Measurements from ENCODE around the gene TTC28.
A peak's percentile ranks its signal among the peaks of the same experiment; 100 is the strongest.
"Not testable (repeated sequence)": the region's sequence is repeated elsewhere in the genome, so short reads cannot be mapped to it uniquely, and the experiment has no call there.

Gene TTC28

DNA sequence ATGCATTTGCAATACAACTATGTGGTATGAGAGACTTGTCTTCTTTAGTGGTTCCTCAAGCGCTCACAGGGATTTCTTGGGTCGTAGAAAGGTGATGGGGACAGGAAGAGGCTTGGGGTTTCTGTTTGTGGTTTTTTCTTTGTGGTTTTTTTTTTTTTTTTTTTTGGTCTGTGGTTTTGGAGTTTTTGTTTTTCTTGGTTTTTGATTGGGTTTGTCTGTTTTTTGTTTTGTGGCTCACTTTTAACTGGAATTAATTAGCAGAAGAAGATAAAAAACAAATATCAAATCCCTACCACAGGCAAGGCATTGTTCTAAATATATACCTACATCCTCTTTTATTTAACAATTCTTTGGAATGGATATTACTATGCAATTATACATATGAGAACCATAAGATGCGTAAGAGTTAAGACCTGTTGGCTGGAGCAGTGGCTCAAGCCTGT, 5.5 kb downstream of the TTC28 start:
- DNase-seq, result no peak

DNA sequence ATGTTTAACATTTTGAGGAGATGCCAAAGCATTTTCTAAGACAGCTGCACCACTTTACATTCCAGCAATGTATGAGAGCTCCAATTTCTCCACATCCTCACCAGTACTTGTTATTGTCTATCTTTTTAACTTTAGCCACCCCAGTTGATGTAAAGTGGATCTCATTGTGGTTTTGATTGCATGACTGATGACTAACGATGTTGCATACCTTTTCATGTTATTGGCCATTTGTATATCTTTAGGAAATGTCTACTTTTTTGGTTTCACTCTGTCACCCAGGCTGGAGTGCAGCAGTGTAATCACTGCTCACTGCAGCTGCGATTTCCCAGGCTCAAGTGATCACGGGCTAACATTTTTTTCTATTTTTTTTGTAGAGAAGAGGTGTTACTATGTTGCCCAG, 8.9 kb downstream of the TTC28 start:
- no peak for DNase-seq

GRCh38 chr22:28670161-28670560, 9.5 kb downstream of the TTC28 start:
- DNase-seq, result no peak

GRCh38 chr22:28669387-28669786, 10.3 kb downstream of the TTC28 start:
- no peak for DNase-seq

- DNase-seq, result not testable (repeated sequence)
These were observed 16.1 kb downstream of the TTC28 start for GRCh38 chr22:28663569-28663942.

- DNase-seq, result no peak
These were observed 21.2 kb downstream of the TTC28 start for GRCh38 chr22:28658448-28658847.

DNA sequence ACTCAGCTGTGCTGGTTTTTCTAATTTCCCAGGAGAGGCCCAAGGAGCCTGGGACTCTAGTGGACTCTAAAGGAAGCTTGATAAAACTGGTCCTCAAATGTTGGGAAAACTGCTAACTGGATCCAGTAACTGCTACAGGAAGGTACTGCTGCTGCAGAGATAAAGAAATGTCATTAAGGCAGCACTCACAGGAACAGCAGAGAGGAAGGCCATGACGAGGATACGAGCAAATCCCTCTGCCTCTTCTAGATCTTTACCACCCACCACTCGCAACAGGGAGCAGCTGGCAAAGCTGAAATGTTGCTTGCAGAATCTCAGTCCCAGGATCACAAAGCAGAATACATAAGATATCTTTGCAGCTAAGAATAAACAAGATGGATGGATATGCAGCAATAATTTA, 23.5 kb downstream of the TTC28 start:
- DNase-seq, result no peak

GRCh38 chr22:28650463-28650862, 29.2 kb downstream of the TTC28 start:
- no peak for DNase-seq

- no peak for DNase-seq
These were observed 30.8 kb downstream of the TTC28 start for GRCh38 chr22:28648792-28649191.

DNA sequence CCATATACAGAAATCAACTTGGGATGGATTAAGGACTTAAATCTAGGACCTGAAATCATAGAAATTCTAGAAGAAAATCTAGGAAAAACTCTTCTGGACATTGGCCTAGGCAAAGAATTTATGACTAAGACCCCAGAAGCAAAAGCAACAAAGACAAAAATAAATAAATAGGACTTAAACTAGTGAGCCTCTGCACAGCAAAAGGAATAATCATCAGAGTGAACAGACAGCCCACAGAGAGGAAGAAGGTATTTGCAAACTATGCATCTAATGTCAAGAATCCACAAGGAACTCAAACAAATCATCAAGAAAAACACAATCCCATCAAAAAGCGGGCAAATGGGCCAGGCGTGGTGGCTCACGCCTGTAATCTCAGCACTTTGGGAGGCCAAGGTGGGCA, 32.4 kb downstream of the TTC28 start:
- DNase-seq, result no peak

- no peak for DNase-seq
These were observed 40.3 kb downstream of the TTC28 start for GRCh38 chr22:28639321-28639720.

DNA sequence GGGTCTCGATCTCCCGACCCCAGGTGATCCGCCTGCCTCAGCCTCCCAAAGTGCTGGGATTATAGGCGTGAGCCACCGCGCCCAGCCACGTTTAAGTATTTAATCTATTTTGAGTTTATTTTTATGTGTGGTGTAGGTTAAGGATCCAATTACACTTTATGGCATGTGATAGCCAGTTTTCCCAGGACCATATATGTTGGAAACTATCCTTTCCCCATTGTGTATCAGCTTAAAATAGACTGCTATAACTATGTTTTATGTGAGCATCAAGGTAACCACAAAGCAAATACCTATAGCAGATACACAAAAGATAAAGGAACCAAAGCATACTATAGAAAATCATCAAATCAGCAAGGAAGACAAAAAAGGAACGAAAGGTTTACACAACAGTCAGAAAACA, 42.4 kb downstream of the TTC28 start:
- DNase-seq, result no peak

DNA sequence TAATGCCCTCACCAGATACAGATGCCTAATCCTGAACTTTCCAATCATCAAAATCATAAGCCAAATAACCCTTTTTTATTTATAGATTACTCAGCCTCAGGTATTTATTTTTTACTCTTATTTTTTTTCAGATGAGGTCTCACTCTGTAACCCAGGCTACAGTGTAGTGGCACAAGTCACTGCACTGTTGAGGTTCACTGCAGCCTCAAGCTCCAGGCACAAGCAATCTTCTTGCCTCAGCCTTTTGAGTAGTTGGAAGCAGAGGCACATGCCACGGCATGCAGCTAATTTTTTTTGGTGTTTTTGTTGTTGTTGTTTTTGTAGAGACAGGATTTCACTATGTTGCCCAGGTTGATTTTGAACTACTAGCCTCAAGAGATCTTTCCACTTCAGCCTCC, 49.5 kb downstream of the TTC28 start:
- DNase-seq, result no peak

DNA sequence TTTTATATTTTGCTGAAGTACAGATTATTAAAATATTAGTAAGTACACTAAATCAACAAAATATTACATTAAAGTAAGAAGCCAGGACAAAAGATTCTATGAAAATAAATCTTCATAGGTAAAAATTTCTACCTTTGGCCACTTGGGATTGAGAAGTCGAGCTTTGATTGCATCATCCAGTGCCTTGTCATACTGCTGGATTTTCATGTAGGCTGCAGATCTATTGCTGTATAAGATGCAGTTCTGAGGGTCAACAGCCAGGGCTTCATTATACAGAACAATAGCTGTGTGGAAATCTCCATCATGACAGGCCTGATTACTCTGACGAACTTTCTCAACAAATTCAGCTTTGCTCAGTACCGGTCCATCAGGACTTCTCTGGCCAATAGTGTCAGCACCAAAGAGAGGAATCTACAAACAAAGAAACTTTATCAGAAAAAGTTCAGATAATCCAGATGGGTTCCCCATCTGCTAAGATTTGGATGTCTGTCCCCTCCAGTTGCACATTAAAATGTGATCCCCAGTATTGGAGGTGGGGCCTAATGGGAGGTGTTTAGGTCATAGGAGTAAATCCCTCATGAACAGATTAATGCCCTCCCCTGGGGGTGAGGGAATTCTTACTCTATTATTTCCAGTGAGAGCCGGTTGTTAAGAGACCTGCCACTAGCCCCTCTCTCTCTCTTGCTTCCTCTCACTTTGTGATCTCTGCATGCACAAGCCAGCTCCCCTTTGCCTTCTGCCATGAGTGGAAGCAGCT, 50.0 kb downstream of the TTC28 start:
- peak; percentile 12 to 61 for DNase-seq

GRCh38 chr22:28628766-28629165, 50.9 kb downstream of the TTC28 start:
- DNase-seq, result no peak

DNA sequence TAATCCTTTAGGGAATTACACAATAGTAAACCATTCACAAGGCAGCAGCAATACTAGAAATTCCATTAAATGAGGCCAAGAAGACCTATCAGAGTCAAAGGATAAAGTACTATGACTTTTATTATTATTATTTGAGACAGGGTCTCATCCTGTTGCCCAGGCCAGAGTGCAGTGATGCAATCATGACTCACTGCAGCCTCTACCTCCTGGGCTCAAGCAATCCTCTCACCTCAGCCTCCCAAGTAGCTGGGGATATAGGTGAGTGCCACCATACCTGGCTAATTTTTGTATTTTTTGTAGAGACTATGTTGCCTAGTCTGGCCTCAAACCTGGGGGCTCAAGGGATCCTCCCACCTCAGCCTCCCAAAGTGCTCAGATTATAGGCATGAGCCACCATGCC, 51.8 kb downstream of the TTC28 start:
- DNase-seq, result no peak

- DNase-seq, result no peak
These were observed 59.3 kb downstream of the TTC28 start for GRCh38 chr22:28620244-28620922.

- DNase-seq, result no peak
These were observed 60.4 kb downstream of the TTC28 start for GRCh38 chr22:28619236-28619635.

DNA sequence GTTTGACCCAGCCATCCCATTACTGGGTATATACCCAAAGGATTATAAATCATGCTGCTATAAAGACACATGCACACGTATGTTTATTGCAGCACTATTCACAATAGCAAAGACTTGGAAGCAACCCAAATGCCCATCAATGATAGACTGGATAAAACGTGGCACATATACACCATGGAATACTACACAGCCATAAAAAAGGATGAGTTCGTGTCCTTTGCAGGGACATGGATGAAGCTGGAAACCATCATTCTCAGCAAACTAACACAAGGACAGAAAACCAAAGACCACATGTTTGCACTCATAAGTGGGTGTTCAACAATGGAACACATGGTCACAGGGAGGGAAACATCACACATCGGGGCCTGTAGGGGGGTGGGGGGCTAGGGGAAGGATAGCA, 64.2 kb downstream of the TTC28 start:
- DNase-seq, result not testable (repeated sequence)

- DNase-seq, result no peak
These were observed 69.7 kb downstream of the TTC28 start for GRCh38 chr22:28609921-28610320.

GRCh38 chr22:28608546-28608945, 71.1 kb downstream of the TTC28 start:
- no peak for DNase-seq

- DNase-seq, result no peak
These were observed 71.8 kb downstream of the TTC28 start for GRCh38 chr22:28607795-28608194.

- DNase-seq, result no peak
These were observed 74.5 kb downstream of the TTC28 start for GRCh38 chr22:28604966-28605761.

GRCh38 chr22:28601915-28602314, 77.7 kb downstream of the TTC28 start:
- no peak for DNase-seq

All from NCI-H1930 (cell line).